Activated CD8-positive, alpha-beta T cell treated with anti-CD3 and anti-CD28 coated beads for 36 hours (primary cell): ENCODE results near the gene FAM25A. TPM values are rescaled to one million over a fixed set of nuclear protein-coding genes. Genes with fewer than 3 reads are reported as not detected.

Experiments
- ATAC-seq: fragments of 200-7000 bp; cut with Tn5 transposase; one replicate; pipeline ENCODE4 v1.10.0; 2021; ENCODE audit warnings: mild to moderate bottlenecking, moderate library complexity
- CTCF ChIA-PET: fragments of 350-600 bp; sonication (Branson Sonifier 250); formaldehyde crosslinking; loops from one replicate; lab custom pipeline; 2021; ENCODE audit warnings: antibody characterized with exemption; lab: Charles Lee
- POLR2A ChIA-PET: fragments of 350-600 bp; sonication (Branson Sonifier 250); formaldehyde crosslinking; loops from one replicate; lab custom pipeline; 2021; ENCODE audit warnings: antibody characterized with exemption; lab: Charles Lee
- DNase-seq: peaks from one replicate; pipeline ENCODE4 v3.0.0-alpha.2; 2020
- H3K27ac Mint-ChIP-seq: one replicate; pipeline ENCODE4 v1.8.0; 2021; ENCODE audit warnings: mild to moderate bottlenecking, mixed read lengths
- H3K27me3 Mint-ChIP-seq: one replicate; pipeline ENCODE4 v1.8.0; 2021; ENCODE audit warnings: mixed read lengths
- H3K36me3 Mint-ChIP-seq: one replicate; pipeline ENCODE4 v1.8.0; 2021; ENCODE audit warnings: low read depth, mixed read lengths
- H3K4me1 Mint-ChIP-seq: one replicate; pipeline ENCODE4 v1.8.0; 2021; ENCODE audit warnings: low read depth, mixed read lengths
- H3K4me3 Mint-ChIP-seq: one replicate; pipeline ENCODE4 v1.8.0; 2021; ENCODE audit warnings: mild to moderate bottlenecking, moderate library complexity, mixed read lengths
- H3K9me3 Mint-ChIP-seq: one replicate; pipeline ENCODE4 v1.8.0; 2021; ENCODE audit warnings: mixed read lengths
- CTCF ChIP-seq: fragments of 200-600 bp; IDR thresholded peaks from one replicate; pipeline ENCODE4 v1.8.0; 2022; ENCODE audit warnings: antibody characterized with exemption, mild to moderate bottlenecking
- intact Hi-C: fragments of 100-400 bp; cut with micrococcal nuclease; formaldehyde crosslinking; loops from one replicate; pipeline ENCODE4 v1.10.0; 2022
- total RNA-seq, 2 experiments: library from RNA; stranded (reverse); gene quantifications; one replicate each; pipeline ENCODE4 v1.2.3, GENCODE V29; 2021

The FAM25A gene
- total RNA-seq, 2 experiments from 2014 or later = not detected

DNA sequence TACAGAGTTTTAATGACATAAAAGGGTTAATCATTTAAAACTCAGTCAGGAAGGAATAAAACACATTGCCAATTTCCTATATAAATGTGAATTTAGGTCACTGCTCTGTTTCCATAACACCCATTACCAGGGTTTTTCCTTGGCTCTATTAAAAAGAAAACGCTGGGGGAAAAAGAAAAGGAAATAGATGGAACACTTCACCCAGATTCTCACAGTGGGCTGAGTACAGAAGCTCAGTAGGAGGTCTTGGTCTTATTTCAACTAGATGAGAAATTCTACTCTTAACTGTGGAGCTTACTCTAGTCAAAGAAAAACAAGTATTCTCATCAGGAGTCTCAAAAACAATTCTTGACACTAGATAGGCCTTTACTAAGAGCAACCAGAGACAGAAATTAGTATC, 38.1 kb downstream of the FAM25A start:
- H3K27ac Mint-ChIP-seq = no peak overlapping the region
- ChIA-PET CTCF (no interaction called here), POLR2A (no interaction called here)
- H3K4me1 Mint-ChIP-seq = no peaks in the 10 kb centered on the region
- H3K9me3 Mint-ChIP-seq = no peaks in the 10 kb centered on the region
- ATAC-seq (no peak), DNase-seq (no peak)
- intact Hi-C loops = no loop called here
- no peak for TF ChIP-seq CTCF
- no peaks in the 10 kb centered on the region for H3K27me3 Mint-ChIP-seq
- H3K36me3 Mint-ChIP-seq = peaks cover 31% of the 10 kb centered on the region
- no peak overlapping the region for H3K4me3 Mint-ChIP-seq

DNA sequence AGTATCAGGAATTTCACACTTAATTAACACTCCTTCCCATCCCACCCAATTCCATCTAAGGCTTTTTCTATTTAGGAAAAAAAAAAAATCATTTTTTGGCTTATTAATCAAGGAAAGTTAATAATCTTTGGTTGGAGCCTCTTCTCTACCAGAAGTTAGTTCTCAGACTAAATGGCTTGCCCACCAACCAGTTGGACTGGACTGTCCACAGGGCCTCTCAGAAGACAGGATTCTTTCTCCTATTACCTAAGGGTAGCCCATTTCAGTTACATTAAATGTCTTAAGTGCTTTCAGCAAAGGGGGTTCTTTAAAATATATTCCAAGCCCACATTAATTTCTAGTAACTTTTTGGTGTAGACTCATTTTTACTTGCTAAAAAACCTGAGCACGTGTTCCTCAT, 39.3 kb downstream of the FAM25A start:
- no peaks in the 10 kb centered on the region for H3K9me3 Mint-ChIP-seq
- no peaks in the 10 kb centered on the region for H3K4me1 Mint-ChIP-seq
- H3K27ac Mint-ChIP-seq = no peak overlapping the region
- ChIA-PET POLR2A (no interaction called here), CTCF (no interaction called here)
- intact Hi-C loops = no loop called here
- H3K27me3 Mint-ChIP-seq = no peaks in the 10 kb centered on the region
- ATAC-seq = no peak
- no peak overlapping the region for H3K4me3 Mint-ChIP-seq
- peaks cover 39% of the 10 kb centered on the region for H3K36me3 Mint-ChIP-seq
- no peak for DNase-seq
- TF ChIP-seq CTCF = no peak

DNA sequence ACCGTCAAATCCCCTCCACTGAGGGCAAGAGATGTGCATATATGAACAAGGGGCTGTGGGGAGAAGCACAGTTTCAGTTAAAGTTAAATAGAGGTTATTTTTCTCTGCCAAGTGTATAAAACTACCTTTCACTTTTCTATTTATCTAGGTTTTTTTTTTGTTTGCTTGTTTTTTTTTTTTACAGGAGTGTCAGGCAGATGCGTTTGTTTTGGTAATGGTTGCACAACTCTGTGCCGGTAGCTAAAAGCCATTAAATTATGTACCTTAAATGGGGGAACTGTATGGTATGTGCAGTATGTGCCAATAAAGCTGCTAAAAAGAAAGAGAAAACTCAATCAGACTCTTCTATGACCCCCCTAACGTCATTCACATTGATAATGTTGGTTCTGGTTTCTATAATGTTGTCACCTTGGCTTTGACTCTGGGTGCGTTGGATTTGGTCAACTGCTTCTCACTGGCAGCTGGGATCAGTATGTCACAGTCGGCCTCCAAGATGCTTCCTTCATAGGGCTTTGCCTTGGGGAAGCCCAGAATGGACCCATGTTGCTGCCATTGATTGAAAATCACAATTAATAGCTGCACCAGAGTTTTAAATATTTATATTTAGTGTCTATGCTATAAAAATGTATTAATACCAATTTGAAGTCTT, 40.3 kb downstream of the FAM25A start:
- Mint-ChIP-seq H3K9me3 (no peaks in the 10 kb centered on the region), H3K27me3 (no peaks in the 10 kb centered on the region), H3K27ac (no peak overlapping the region), H3K36me3 (peaks cover 39% of the 10 kb centered on the region), H3K4me1 (no peaks in the 10 kb centered on the region), H3K4me3 (no peak overlapping the region)
- TF ChIP-seq CTCF = no peak
- CTCF ChIA-PET = no interaction called here
- POLR2A ChIA-PET = no interaction called here
- intact Hi-C loops = no loop called here
- ATAC-seq (no peak), DNase-seq (no peak)

DNA sequence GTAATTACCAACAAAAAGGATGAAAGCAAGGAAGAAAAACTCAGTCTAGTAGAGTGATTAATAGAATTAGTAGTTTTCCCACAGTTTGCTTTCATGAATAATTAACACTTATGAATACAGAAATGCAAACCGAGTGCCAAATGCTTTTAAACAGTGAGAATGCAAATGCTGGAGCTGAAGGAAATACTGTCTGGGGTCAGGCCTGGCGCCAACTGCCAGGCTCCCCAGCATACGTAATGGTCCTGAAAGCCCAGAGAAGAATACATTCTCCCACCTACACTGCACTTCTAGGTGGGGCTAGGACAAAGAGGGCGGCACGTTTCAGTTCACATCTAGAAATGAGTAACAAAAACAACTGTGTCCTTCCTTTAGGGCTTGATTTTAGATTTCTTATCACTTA, 44.6 kb downstream of the FAM25A start:
- H3K4me1 Mint-ChIP-seq = no peaks in the 10 kb centered on the region

More for the DNA sequence above, 44.6 kb downstream of the FAM25A start:
- Mint-ChIP-seq H3K4me3 (no peak overlapping the region), H3K27ac (no peak overlapping the region), H3K9me3 (no peaks in the 10 kb centered on the region), H3K27me3 (no peaks in the 10 kb centered on the region), H3K36me3 (peaks cover 45% of the 10 kb centered on the region)
- POLR2A ChIA-PET = no interaction called here
- CTCF ChIA-PET = interaction anchor here (2.1 kb wide), 1 partner anchor 11 kb away, joined by 5 read pairs; no protein-coding TSS in a partner anchor
- DNase-seq (no peak), ATAC-seq (no peak)
- intact Hi-C loops = no loop called here
- no peak for TF ChIP-seq CTCF
